ENCODE measurements around the gene SF3B3. TPM values are rescaled to one million over a fixed set of nuclear protein-coding genes. Genes with fewer than 3 reads are reported as not detected.

The SF3B3 gene
- total RNA-seq, 1 experiment from 2014 or later: 475 TPM

DNA sequence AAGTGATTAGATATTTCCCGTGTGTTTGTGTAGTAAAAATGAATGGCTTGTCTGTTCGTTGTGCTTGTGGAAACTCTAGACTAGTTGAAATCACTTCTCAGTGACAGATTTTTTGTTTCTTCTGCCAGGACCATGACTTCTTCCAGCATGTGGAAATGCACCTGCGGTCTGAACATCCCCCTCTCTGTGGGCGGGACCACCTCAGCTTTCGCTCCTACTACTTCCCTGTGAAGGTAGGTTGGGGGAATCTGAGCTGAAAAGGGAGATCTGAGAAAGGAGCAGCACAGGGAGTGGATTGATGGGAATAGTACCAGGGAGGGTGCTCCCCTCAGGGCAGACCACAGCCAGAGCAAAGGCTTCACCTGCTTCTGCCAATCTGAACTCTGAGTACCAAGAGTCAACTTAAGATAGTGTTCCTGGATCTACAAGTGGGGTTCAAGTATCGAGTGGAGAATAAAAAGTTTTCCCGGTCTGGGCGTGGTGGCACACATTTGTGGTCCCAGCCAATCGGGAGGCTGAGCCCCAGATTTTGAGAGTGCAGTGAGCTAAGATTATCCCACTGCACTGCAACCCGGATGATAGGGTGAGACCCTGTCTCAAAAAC, 47.5 kb downstream of the SF3B3 start:
- no peak overlapping the region for H3K27ac Mint-ChIP-seq
- H3K9me3 Mint-ChIP-seq: no peaks in the 10 kb centered on the region
- peaks cover 81% of the 10 kb centered on the region for H3K36me3 Mint-ChIP-seq
- ATAC-seq (no peak), DNase-seq (ENCODE audit: low spot score) (no peak)
- ChIA-PET POLR2A (no interaction called here), CTCF (interaction anchor here (0.6 to 0.9 kb wide), 2 partner anchors 12 to 186 kb away, joined by 3 to 7 read pairs; no protein-coding TSS in a partner anchor)
- TF ChIP-seq, protein P1, sequence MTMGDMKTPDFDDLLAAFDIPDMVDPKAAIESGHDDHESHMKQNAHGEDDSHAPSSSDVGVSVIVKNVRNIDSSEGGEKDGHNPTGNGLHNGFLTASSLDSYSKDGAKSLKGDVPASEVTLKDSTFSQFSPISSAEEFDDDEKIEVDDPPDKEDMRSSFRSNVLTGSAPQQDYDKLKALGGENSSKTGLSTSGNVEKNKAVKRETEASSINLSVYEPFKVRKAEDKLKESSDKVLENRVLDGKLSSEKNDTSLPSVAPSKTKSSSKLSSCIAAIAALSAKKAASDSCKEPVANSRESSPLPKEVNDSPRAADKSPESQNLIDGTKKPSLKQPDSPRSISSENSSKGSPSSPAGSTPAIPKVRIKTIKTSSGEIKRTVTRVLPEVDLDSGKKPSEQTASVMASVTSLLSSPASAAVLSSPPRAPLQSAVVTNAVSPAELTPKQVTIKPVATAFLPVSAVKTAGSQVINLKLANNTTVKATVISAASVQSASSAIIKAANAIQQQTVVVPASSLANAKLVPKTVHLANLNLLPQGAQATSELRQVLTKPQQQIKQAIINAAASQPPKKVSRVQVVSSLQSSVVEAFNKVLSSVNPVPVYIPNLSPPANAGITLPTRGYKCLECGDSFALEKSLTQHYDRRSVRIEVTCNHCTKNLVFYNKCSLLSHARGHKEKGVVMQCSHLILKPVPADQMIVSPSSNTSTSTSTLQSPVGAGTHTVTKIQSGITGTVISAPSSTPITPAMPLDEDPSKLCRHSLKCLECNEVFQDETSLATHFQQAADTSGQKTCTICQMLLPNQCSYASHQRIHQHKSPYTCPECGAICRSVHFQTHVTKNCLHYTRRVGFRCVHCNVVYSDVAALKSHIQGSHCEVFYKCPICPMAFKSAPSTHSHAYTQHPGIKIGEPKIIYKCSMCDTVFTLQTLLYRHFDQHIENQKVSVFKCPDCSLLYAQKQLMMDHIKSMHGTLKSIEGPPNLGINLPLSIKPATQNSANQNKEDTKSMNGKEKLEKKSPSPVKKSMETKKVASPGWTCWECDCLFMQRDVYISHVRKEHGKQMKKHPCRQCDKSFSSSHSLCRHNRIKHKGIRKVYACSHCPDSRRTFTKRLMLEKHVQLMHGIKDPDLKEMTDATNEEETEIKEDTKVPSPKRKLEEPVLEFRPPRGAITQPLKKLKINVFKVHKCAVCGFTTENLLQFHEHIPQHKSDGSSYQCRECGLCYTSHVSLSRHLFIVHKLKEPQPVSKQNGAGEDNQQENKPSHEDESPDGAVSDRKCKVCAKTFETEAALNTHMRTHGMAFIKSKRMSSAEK (CRISPR knock-in tag; IDR thresholded peaks at IDR 0.05; ENCODE audit: borderline replicate concordance): no peak
- TF ChIP-seq TEAD1 (CRISPR knock-in tag; IDR thresholded peaks at IDR 0.05): no peak
- no peak for TF ChIP-seq ZNF671 (CRISPR knock-in tag; IDR thresholded peaks at IDR 0.05)
- TF ChIP-seq, protein P2, sequence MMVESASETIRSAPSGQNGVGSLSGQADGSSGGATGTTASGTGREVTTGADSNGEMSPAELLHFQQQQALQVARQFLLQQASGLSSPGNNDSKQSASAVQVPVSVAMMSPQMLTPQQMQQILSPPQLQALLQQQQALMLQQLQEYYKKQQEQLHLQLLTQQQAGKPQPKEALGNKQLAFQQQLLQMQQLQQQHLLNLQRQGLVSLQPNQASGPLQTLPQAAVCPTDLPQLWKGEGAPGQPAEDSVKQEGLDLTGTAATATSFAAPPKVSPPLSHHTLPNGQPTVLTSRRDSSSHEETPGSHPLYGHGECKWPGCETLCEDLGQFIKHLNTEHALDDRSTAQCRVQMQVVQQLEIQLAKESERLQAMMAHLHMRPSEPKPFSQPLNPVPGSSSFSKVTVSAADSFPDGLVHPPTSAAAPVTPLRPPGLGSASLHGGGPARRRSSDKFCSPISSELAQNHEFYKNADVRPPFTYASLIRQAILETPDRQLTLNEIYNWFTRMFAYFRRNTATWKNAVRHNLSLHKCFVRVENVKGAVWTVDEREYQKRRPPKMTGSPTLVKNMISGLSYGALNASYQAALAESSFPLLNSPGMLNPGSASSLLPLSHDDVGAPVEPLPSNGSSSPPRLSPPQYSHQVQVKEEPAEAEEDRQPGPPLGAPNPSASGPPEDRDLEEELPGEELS (CRISPR knock-in tag; IDR thresholded peaks at IDR 0.05): no peak
- TF ChIP-seq MLX (CRISPR knock-in tag; IDR thresholded peaks at IDR 0.05): no peak
- no peak for TF ChIP-seq MAX (CRISPR knock-in tag; IDR thresholded peaks at IDR 0.05)
- TF ChIP-seq SMAD4 (CRISPR knock-in tag; IDR thresholded peaks at IDR 0.05): no peak
- peaks cover 9% of the 10 kb centered on the region for H3K4me1 Mint-ChIP-seq
- no peaks in the 10 kb centered on the region for H3K27me3 Mint-ChIP-seq (ENCODE audit: low read depth)
- no peak overlapping the region for H3K4me3 Mint-ChIP-seq

- peak overlapping the region; percentile 6; the same call in 1 of the 2 replicates for H3K27ac Mint-ChIP-seq
- ATAC-seq: no peak
- no peaks in the 10 kb centered on the region for H3K9me3 Mint-ChIP-seq
- no peaks in the 10 kb centered on the region for H3K27me3 Mint-ChIP-seq (ENCODE audit: low read depth)
- DNase-seq (ENCODE audit: low spot score): no peak
- H3K36me3 Mint-ChIP-seq: peaks cover 77% of the 10 kb centered on the region
- peaks cover 14% of the 10 kb centered on the region for H3K4me1 Mint-ChIP-seq
- POLR2A ChIA-PET: no interaction called here
- H3K4me3 Mint-ChIP-seq: no peak overlapping the region
- CTCF ChIA-PET: interaction anchor here (0.9 kb wide), 1 partner anchor 11 kb away, joined by 3 read pairs; no protein-coding TSS in a partner anchor
- TF ChIP-seq, protein P3, sequence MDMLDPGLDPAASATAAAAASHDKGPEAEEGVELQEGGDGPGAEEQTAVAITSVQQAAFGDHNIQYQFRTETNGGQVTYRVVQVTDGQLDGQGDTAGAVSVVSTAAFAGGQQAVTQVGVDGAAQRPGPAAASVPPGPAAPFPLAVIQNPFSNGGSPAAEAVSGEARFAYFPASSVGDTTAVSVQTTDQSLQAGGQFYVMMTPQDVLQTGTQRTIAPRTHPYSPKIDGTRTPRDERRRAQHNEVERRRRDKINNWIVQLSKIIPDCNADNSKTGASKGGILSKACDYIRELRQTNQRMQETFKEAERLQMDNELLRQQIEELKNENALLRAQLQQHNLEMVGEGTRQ (CRISPR knock-in tag; IDR thresholded peaks at IDR 0.05): no peak
- no peak for TF ChIP-seq ERG (CRISPR knock-in tag; IDR thresholded peaks at IDR 0.05)
- TF ChIP-seq, protein P4, sequence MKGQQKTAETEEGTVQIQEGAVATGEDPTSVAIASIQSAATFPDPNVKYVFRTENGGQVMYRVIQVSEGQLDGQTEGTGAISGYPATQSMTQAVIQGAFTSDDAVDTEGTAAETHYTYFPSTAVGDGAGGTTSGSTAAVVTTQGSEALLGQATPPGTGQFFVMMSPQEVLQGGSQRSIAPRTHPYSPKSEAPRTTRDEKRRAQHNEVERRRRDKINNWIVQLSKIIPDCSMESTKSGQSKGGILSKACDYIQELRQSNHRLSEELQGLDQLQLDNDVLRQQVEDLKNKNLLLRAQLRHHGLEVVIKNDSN (CRISPR knock-in tag; IDR thresholded peaks at IDR 0.05): no peak
- TF ChIP-seq, protein P5, sequence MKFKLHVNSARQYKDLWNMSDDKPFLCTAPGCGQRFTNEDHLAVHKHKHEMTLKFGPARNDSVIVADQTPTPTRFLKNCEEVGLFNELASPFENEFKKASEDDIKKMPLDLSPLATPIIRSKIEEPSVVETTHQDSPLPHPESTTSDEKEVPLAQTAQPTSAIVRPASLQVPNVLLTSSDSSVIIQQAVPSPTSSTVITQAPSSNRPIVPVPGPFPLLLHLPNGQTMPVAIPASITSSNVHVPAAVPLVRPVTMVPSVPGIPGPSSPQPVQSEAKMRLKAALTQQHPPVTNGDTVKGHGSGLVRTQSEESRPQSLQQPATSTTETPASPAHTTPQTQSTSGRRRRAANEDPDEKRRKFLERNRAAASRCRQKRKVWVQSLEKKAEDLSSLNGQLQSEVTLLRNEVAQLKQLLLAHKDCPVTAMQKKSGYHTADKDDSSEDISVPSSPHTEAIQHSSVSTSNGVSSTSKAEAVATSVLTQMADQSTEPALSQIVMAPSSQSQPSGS (CRISPR knock-in tag; IDR thresholded peaks at IDR 0.05; ENCODE audit: borderline replicate concordance, low read depth): no peak
- no peak for TF ChIP-seq ARID4B (CRISPR knock-in tag; IDR thresholded peaks at IDR 0.05; ENCODE audit: borderline replicate concordance)
- TF ChIP-seq, protein P6, sequence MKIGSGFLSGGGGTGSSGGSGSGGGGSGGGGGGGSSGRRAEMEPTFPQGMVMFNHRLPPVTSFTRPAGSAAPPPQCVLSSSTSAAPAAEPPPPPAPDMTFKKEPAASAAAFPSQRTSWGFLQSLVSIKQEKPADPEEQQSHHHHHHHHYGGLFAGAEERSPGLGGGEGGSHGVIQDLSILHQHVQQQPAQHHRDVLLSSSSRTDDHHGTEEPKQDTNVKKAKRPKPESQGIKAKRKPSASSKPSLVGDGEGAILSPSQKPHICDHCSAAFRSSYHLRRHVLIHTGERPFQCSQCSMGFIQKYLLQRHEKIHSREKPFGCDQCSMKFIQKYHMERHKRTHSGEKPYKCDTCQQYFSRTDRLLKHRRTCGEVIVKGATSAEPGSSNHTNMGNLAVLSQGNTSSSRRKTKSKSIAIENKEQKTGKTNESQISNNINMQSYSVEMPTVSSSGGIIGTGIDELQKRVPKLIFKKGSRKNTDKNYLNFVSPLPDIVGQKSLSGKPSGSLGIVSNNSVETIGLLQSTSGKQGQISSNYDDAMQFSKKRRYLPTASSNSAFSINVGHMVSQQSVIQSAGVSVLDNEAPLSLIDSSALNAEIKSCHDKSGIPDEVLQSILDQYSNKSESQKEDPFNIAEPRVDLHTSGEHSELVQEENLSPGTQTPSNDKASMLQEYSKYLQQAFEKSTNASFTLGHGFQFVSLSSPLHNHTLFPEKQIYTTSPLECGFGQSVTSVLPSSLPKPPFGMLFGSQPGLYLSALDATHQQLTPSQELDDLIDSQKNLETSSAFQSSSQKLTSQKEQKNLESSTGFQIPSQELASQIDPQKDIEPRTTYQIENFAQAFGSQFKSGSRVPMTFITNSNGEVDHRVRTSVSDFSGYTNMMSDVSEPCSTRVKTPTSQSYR (CRISPR knock-in tag; IDR thresholded peaks at IDR 0.05): no peak
Measured at GRCh38 chr16:70571623-70572022, 48.0 kb downstream of the SF3B3 start.
